ENCODE results near the gene FBXO2.

Gene FBXO2

GRCh38 chr1:11654939-11655808, 945 bp upstream of the FBXO2 start:
- ATAC-seq = peak; percentile 7
- TF ChIP-seq ZFP3 (CRISPR knock-in tag; IDR thresholded peaks at IDR 0.05) = no peak
- TF ChIP-seq ARNTL (CRISPR knock-in tag; IDR thresholded peaks at IDR 0.05; ENCODE audit: borderline replicate concordance, low read depth) = no peak
- TF ChIP-seq POU6F1 (CRISPR knock-in tag; IDR thresholded peaks at IDR 0.05; ENCODE audit: borderline replicate concordance, low read depth) = no peak
- no peak for TF ChIP-seq SNAI2 (CRISPR knock-in tag; IDR thresholded peaks at IDR 0.05)
- no peak for TF ChIP-seq PATZ1 (CRISPR knock-in tag; IDR thresholded peaks at IDR 0.05; ENCODE audit: borderline replicate concordance)

GRCh38 chr1:11653861-11654136, 430 bp downstream of the FBXO2 start:
- no peak for ATAC-seq
- TF ChIP-seq ZNF565 (CRISPR knock-in tag; conservative IDR thresholded peaks at IDR 0.05; ENCODE audit: low read depth) (no peak), TCF4 (CRISPR knock-in tag; IDR thresholded peaks at IDR 0.05; ENCODE audit: borderline replicate concordance) (no peak), CSDC2 (CRISPR knock-in tag; IDR thresholded peaks at IDR 0.05) (no peak), ISL1 (CRISPR knock-in tag; IDR thresholded peaks at IDR 0.05) (no peak)

- ATAC-seq = no peak
- TF ChIP-seq ZNF8 (CRISPR knock-in tag; IDR thresholded peaks at IDR 0.05) (no peak), CSRNP3 (CRISPR knock-in tag; IDR thresholded peaks at IDR 0.05) (no peak), ZC3H10 (CRISPR knock-in tag; IDR thresholded peaks at IDR 0.05) (no peak), CSDC2 (CRISPR knock-in tag; IDR thresholded peaks at IDR 0.05) (no peak), TOX (CRISPR knock-in tag; IDR thresholded peaks at IDR 0.05; ENCODE audit: borderline replicate concordance) (no peak), OSR1 (CRISPR knock-in tag; IDR thresholded peaks at IDR 0.05) (no peak), ISL1 (CRISPR knock-in tag; IDR thresholded peaks at IDR 0.05) (no peak), ZFP30 (CRISPR knock-in tag; IDR thresholded peaks at IDR 0.05) (no peak), ESRRG (CRISPR knock-in tag; IDR thresholded peaks at IDR 0.05) (no peak), GLIS3 (CRISPR knock-in tag; IDR thresholded peaks at IDR 0.05) (no peak), RARB (CRISPR knock-in tag; IDR thresholded peaks at IDR 0.05) (no peak), ZFP3 (CRISPR knock-in tag; IDR thresholded peaks at IDR 0.05) (no peak), SNAI2 (CRISPR knock-in tag; IDR thresholded peaks at IDR 0.05) (no peak), TSHZ2 (CRISPR knock-in tag; IDR thresholded peaks at IDR 0.05) (no peak)
Measured at GRCh38 chr1:11653101-11653860, 948 bp downstream of the FBXO2 start.

- no peak for ATAC-seq
- TF ChIP-seq TOX (CRISPR knock-in tag; IDR thresholded peaks at IDR 0.05; ENCODE audit: borderline replicate concordance) = no peak
- TF ChIP-seq ESRRG (CRISPR knock-in tag; IDR thresholded peaks at IDR 0.05) = no peak
- no peak for TF ChIP-seq ZNF8 (CRISPR knock-in tag; IDR thresholded peaks at IDR 0.05)
Measured at GRCh38 chr1:11652203-11652780, 1.9 kb downstream of the FBXO2 start.
